ENCODE results near the gene NKD2. TPM values are rescaled to one million over a fixed set of nuclear protein-coding genes. Genes with fewer than 3 reads are reported as not detected.

Gene NKD2
- total and polyA plus RNA-seq, 2 experiments from 2014 or later = 9.0 to 11.9 TPM

- TF ChIP-seq ZNF462 (CRISPR knock-in tag; IDR thresholded peaks at IDR 0.05) (no peak), REST (IDR thresholded peaks at IDR 0.05; ENCODE audit: unreplicated experiment) (no peak), STAT1 (IDR thresholded peaks at IDR 0.05; ENCODE audit: unreplicated experiment) (no peak), NANOG (IDR thresholded peaks at IDR 0.05; ENCODE audit: borderline replicate concordance) (no peak), ZNF331 (CRISPR knock-in tag; IDR thresholded peaks at IDR 0.05; ENCODE audit: low read depth) (no peak)
Observed at GRCh38 chr5:1083823-1084605, 75.4 kb downstream of the NKD2 start (continued).

All from GM23338 (cell line).